ENCODE results near the gene SLC39A13. TPM values are rescaled to one million over a fixed set of nuclear protein-coding genes. Genes with fewer than 3 reads are reported as not detected.
"Not testable (repeated sequence)": the region's sequence is repeated elsewhere in the genome, so short reads cannot be mapped to it uniquely, and the experiment has no call there.

The SLC39A13 gene
- total RNA-seq, 2 experiments from 2014 or later: 19.2 to 20.0 TPM

DNA sequence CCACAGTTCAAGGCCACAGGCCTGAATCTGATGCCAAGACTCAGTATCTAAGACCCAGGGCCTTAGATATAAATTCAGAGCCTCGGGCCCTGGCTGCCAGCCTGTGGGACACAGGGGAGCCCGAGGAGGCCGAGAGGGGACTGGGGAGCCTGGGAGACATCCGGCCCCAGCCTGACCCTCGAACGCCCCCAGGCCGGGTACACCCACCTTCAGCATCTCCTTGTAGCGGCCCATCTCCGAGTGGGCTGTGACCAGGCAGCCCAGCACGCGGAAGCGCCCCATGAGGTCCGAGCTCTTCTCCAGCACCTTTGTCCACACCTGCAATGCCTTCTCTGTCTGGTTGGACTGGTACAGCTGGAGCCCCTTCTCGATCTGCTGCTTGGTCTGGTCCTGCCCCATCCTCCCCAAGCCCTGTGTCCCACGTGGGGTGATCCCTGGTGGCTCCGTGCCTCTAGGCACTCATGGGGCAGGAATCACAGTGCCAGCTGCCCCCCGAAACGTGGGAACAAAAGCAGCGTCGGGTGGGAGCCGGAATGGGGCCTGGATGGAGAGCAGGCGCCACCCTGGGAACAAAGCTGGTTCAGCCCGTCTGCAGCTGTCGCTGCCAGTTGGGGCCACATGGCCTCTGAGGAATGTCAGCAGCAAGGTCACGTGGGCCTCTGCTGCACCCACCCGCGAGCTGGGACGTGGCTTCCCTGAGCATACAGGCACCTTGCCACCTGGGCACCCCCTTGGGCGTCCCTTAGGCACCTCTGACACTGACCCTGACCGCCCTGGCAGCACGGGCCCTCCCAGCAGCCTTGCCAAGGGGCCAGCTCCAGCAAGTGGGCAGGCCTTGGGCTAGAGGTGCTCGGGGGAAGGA is 40.4 kb downstream of the SLC39A13 start, which contains the start of gene RAPSN:
Gene RAPSN, minus strand, starts transcription at position 571 of the 862 bp plus-strand sequence. Its CDS starts 172 bp downstream, at position 399.
- no peaks in the 10 kb centered on the region for H3K9me3 Mint-ChIP-seq (ENCODE audit: insufficient read depth)
- no peaks in the 10 kb centered on the region for H3K27me3 Mint-ChIP-seq (ENCODE audit: low read depth)
- H3K4me1 Mint-ChIP-seq (ENCODE audit: low read depth): peaks cover 2% of the 10 kb centered on the region
- no peak within 1 kb of the TSS for H3K27ac Mint-ChIP-seq
- DNase-seq: no peak
- CTCF ChIA-PET: interaction anchor here (0.6 kb wide), 1 partner anchor 75 kb away, joined by 3 read pairs; no protein-coding TSS in a partner anchor
- ATAC-seq: no peak
- H3K36me3 Mint-ChIP-seq (ENCODE audit: low read depth): no peaks in the 10 kb centered on the region
- H3K4me3 Mint-ChIP-seq: no peak within 1 kb of the TSS
- POLR2A ChIA-PET: interaction anchor here (1.3 kb wide), 1 partner anchor 13 kb away, joined by 3 read pairs; no protein-coding TSS in a partner anchor

GRCh38 chr11:47449541-47449940 is 41.2 kb downstream of the SLC39A13 start:
- no peaks in the 10 kb centered on the region for H3K27me3 Mint-ChIP-seq (ENCODE audit: low read depth)
- H3K4me3 Mint-ChIP-seq: no peak overlapping the region
- POLR2A ChIA-PET: interaction anchor here (1.3 kb wide), 1 partner anchor 13 kb away, joined by 3 read pairs; no protein-coding TSS in a partner anchor
- DNase-seq: no peak
- H3K27ac Mint-ChIP-seq: no peak overlapping the region
- H3K36me3 Mint-ChIP-seq (ENCODE audit: low read depth): no peaks in the 10 kb centered on the region
- peaks cover 3% of the 10 kb centered on the region for H3K4me1 Mint-ChIP-seq (ENCODE audit: low read depth)
- no peak for ATAC-seq
- H3K9me3 Mint-ChIP-seq (ENCODE audit: insufficient read depth): no peaks in the 10 kb centered on the region
- CTCF ChIA-PET: no interaction called here

DNA sequence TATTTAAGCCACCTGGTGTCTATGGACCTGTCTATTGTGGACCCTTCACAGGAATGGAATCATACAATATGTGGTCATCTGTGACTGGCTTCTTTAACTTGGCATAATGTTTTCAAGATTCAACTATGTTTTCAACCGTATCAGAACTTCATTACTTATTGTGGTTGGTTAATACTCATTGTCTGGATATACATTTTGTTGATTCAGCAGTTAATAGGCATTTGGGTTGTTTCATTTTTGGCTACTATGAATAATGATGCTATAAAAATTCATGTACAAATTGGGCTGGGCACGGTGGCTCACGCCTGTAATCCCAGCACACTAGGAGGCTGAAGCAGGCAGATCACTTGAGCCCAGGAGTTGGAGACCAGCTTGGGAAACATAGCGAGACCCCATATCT is 43.0 kb downstream of the SLC39A13 start:
- CTCF ChIA-PET: interaction anchor here (4.4 kb wide), 1 partner anchor 77 kb away, joined by 25 read pairs; no protein-coding TSS in a partner anchor
- no peak overlapping the region for H3K27ac Mint-ChIP-seq
- H3K4me1 Mint-ChIP-seq (ENCODE audit: low read depth): peaks cover 3% of the 10 kb centered on the region

DNA sequence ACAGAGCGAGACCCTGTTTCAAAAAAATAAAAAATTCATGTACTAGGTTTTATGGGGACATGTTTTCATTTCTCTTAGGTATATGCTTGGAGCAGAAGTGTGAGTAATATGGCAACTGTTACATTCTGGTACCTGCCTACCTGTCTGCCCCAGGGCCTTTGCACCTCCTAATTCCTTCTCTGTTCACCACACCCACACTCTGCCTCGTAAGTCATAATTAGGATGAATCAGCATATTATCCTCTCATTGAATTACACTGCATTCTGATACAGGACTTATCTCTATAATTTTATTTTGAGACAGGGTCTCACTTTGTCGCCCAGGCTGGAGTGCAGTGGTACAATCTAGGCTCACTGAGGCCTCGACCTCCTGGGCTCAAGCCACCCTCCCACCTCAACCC is 43.6 kb downstream of the SLC39A13 start:
- ChIA-PET POLR2A (no interaction called here), CTCF (interaction anchor here (4.4 kb wide), 1 partner anchor 78 kb away, joined by 25 read pairs; no protein-coding TSS in a partner anchor)
- H3K4me3 Mint-ChIP-seq: no peak overlapping the region
- H3K9me3 Mint-ChIP-seq (ENCODE audit: insufficient read depth): no peaks in the 10 kb centered on the region
- H3K27ac Mint-ChIP-seq: no peak overlapping the region
- ATAC-seq (no peak), DNase-seq (no peak)
- H3K27me3 Mint-ChIP-seq (ENCODE audit: low read depth): no peaks in the 10 kb centered on the region
- no peaks in the 10 kb centered on the region for H3K36me3 Mint-ChIP-seq (ENCODE audit: low read depth)
- H3K4me1 Mint-ChIP-seq (ENCODE audit: low read depth): peaks cover 3% of the 10 kb centered on the region

More for the DNA sequence above, 43.0 kb downstream of the SLC39A13 start:
- ATAC-seq: no peak
- POLR2A ChIA-PET: no interaction called here
- Mint-ChIP-seq H3K27me3 (ENCODE audit: low read depth) (no peaks in the 10 kb centered on the region), H3K9me3 (ENCODE audit: insufficient read depth) (no peaks in the 10 kb centered on the region), H3K36me3 (ENCODE audit: low read depth) (no peaks in the 10 kb centered on the region), H3K4me3 (no peak overlapping the region)
- DNase-seq: no peak

DNA sequence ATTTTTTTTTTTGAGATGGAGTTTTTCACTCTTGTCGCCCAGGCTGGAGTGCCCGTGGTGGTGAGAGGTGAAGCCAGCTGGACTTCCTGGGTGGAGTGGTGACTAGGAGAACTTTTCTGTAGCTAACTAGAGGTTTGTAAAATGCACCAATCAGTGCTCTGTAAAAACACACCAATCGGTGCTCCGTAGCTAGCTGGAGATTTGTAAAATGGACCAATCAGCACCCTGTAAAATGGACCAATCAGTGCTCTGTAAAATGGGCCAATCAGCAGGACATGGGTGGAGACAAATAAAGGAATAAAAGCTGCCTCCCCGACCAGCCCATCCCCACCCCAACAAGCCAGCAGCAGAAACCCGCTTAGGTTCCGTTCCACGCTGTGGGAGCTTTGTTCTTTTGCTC is 45.0 kb downstream of the SLC39A13 start:
- no peak for DNase-seq

DNA sequence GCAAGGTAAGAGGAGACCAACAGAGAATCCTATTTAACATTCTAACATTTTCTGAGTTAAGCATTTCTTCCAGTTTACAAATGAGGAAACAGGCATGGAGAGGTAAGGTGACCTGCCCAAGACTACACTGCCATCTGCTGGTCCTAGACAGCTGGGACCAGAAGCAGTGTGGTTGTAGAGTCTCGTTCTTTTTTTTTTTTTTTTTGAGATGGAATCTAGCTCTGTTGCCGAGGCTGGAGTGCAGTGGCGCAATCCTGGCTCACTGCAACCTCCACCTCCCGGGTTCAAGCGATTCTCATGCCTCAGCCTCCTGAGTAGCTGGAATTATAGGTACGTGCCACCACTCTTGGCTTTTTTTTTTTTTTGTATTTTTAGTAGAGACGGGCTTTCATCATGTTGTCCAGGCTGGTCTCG is 45.9 kb downstream of the SLC39A13 start:
- DNase-seq (peak; percentile 82), ATAC-seq (peak; percentile 88)
- H3K4me1 Mint-ChIP-seq (ENCODE audit: low read depth); H3K9me3 Mint-ChIP-seq (ENCODE audit: insufficient read depth); H3K4me3 Mint-ChIP-seq; H3K36me3 Mint-ChIP-seq (ENCODE audit: low read depth); H3K27ac Mint-ChIP-seq; H3K27me3 Mint-ChIP-seq (ENCODE audit: low read depth): not testable (repeated sequence)
- CTCF ChIA-PET: interaction anchor here (0.6 to 4.4 kb wide), 19 partner anchors 9 to 277 kb away, joined by 3 to 25 read pairs (median 4); partner anchors contain the start of genes ARFGAP2, DDB2 and PSMC3
- POLR2A ChIA-PET: interaction anchor here (0.6 to 1.0 kb wide), 2 partner anchors 9 to 12 kb away, joined by 3 to 4 read pairs; no protein-coding TSS in a partner anchor

More for the DNA sequence above, 45.0 kb downstream of the SLC39A13 start:
- H3K4me3 Mint-ChIP-seq: no peak overlapping the region
- peaks cover 3% of the 10 kb centered on the region for H3K4me1 Mint-ChIP-seq (ENCODE audit: low read depth)
- no peaks in the 10 kb centered on the region for H3K27me3 Mint-ChIP-seq (ENCODE audit: low read depth)
- ATAC-seq: no peak
- ChIA-PET CTCF (interaction anchor here (0.9 to 4.4 kb wide), 8 partner anchors 10 to 93 kb away, joined by 3 to 25 read pairs (median 6); partner anchors contain the start of gene PSMC3), POLR2A (interaction anchor here (1.0 kb wide), 1 partner anchor 8 kb away, joined by 4 read pairs; no protein-coding TSS in a partner anchor)
- H3K36me3 Mint-ChIP-seq (ENCODE audit: low read depth): no peaks in the 10 kb centered on the region
- H3K9me3 Mint-ChIP-seq (ENCODE audit: insufficient read depth): no peaks in the 10 kb centered on the region
- H3K27ac Mint-ChIP-seq: no peak overlapping the region

DNA sequence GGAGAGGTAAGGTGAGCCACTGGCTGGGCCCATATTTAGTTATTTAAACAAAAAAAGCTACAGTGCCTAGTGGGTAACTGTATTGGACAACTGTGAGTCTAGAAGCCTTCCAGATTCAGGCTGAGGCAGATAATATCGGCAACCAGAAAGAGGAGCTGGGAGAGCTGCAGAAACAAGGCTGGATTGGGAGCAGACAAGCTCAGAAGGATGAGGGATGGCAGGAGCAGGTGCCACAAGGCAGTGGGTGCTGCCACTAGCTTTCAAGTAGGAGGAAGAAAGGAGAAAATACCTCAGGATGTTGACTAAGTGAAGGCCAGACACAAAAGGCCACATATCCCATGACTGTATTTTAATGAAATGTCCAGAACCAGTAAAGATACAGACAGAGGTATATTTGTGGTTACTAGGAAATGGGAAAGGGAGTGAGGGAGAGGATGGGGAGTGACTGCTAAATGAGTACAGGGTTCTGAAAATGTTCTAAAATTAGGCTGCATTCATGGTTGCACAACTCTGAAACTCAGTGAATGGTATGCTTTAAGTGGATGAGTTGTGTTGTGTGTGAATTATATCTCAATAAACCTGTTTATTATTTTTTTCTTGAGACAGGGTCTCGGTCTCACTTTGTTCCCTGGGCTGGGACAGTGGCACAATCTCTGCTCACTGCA is 52.3 kb downstream of the SLC39A13 start:
- POLR2A ChIA-PET: no interaction called here
- Mint-ChIP-seq H3K4me1 (ENCODE audit: low read depth) (no peaks in the 10 kb centered on the region), H3K4me3 (no peak overlapping the region), H3K27ac (no peak overlapping the region), H3K27me3 (ENCODE audit: low read depth) (no peaks in the 10 kb centered on the region), H3K9me3 (ENCODE audit: insufficient read depth) (no peaks in the 10 kb centered on the region), H3K36me3 (ENCODE audit: low read depth) (peaks cover 15% of the 10 kb centered on the region)
- no peak for ATAC-seq
- no peak for DNase-seq
- CTCF ChIA-PET: interaction anchor here (0.9 kb wide), 1 partner anchor 87 kb away, joined by 5 read pairs; no protein-coding TSS in a partner anchor

DNA sequence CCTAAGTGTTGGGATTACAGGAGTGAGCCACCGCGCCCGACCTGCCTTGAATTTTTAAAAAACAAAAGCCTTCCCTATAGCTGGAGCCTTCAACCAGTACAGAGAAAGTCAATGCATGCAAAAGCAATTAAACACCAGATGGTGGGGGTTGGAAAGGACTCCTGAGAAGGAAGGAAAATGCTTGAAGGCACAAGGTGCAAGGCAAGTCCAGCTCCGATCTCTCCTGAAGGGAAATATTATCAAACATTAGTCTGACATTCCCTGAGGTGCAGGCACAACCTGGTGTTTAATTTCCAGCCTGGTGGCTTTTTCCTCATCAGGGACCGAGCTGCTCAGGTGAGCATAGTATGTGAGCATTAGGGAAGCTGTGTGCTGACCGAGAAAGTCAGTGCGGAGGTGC is 53.5 kb downstream of the SLC39A13 start:
- ATAC-seq (no peak), DNase-seq (no peak)
- peaks cover 15% of the 10 kb centered on the region for H3K36me3 Mint-ChIP-seq (ENCODE audit: low read depth)
- H3K27ac Mint-ChIP-seq: no peak overlapping the region
- ChIA-PET POLR2A (interaction anchor here (1.2 kb wide), 1 partner anchor 13 kb away, joined by 3 read pairs; the partner anchor contains the start of gene RAPSN), CTCF (no interaction called here)
- H3K9me3 Mint-ChIP-seq (ENCODE audit: insufficient read depth): no peaks in the 10 kb centered on the region
- no peaks in the 10 kb centered on the region for H3K4me1 Mint-ChIP-seq (ENCODE audit: low read depth)
- no peak overlapping the region for H3K4me3 Mint-ChIP-seq
- H3K27me3 Mint-ChIP-seq (ENCODE audit: low read depth): no peaks in the 10 kb centered on the region

- H3K27ac Mint-ChIP-seq: no peak overlapping the region
- ChIA-PET POLR2A (no interaction called here), CTCF (no interaction called here)
- H3K4me1 Mint-ChIP-seq (ENCODE audit: low read depth): peaks cover 2% of the 10 kb centered on the region
- no peak for DNase-seq
- H3K27me3 Mint-ChIP-seq (ENCODE audit: low read depth): no peaks in the 10 kb centered on the region
- no peaks in the 10 kb centered on the region for H3K9me3 Mint-ChIP-seq (ENCODE audit: insufficient read depth)
- H3K36me3 Mint-ChIP-seq (ENCODE audit: low read depth): peaks cover 31% of the 10 kb centered on the region
- ATAC-seq: no peak
- H3K4me3 Mint-ChIP-seq: no peak overlapping the region
Observed at GRCh38 chr11:47464483-47464882, 56.1 kb downstream of the SLC39A13 start.
